Measurements from ENCODE around the gene MATR3.

MATR3 gene

GRCh38 chr5:139368613-139369012 is 75.1 kb downstream of the MATR3 start:
- Mint-ChIP-seq H3K4me3 (no peak overlapping the region), H3K36me3 (ENCODE audit: low read depth) (peaks cover 72% of the 10 kb centered on the region), H3K9me3 (no peaks in the 10 kb centered on the region), H3K4me1 (ENCODE audit: low read depth) (peaks cover 19% of the 10 kb centered on the region), H3K27me3 (no peaks in the 10 kb centered on the region), H3K27ac (no peak overlapping the region)
- DNase-seq, result no peak

DNA sequence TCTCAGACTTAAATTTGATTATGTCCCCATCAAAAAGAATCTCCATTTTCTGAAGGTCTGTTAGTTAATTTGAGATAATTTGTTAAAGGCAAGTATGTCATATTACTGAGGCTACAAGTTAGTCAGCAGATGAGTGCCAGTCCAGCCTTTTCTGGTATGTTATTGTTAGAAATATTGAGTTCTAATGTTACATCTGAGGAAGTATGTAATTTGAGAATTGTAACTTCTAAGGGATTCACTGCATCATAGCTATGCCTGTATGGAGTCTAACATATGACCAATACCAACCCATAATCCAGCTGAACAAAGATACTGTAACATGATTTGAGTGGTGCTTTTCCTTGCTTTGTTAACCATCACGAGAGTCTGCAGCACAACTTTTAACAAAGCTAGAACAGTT is 75.6 kb downstream of the MATR3 start:
- H3K27me3 Mint-ChIP-seq, result no peaks in the 10 kb centered on the region
- H3K4me1 Mint-ChIP-seq (ENCODE audit: low read depth), result peaks cover 14% of the 10 kb centered on the region
- peaks cover 69% of the 10 kb centered on the region for H3K36me3 Mint-ChIP-seq (ENCODE audit: low read depth)
- H3K4me3 Mint-ChIP-seq, result no peak overlapping the region
- H3K27ac Mint-ChIP-seq, result peak overlapping the region; percentile 14
- no peaks in the 10 kb centered on the region for H3K9me3 Mint-ChIP-seq
- no peak for DNase-seq

GRCh38 chr5:139371482-139372435 is 78.2 kb downstream of the MATR3 start:
- Mint-ChIP-seq H3K4me1 (ENCODE audit: low read depth) (peaks cover 12% of the 10 kb centered on the region), H3K4me3 (no peak overlapping the region), H3K27me3 (no peaks in the 10 kb centered on the region), H3K36me3 (ENCODE audit: low read depth) (peaks cover 49% of the 10 kb centered on the region), H3K9me3 (no peaks in the 10 kb centered on the region), H3K27ac (peak overlapping the region; percentile 31)
- DNase-seq, result no peak

GRCh38 chr5:139374909-139375308 is 81.4 kb downstream of the MATR3 start:
- Mint-ChIP-seq H3K4me1 (ENCODE audit: low read depth) (peaks cover 12% of the 10 kb centered on the region), H3K4me3 (no peak overlapping the region), H3K27ac (no peak overlapping the region), H3K36me3 (ENCODE audit: low read depth) (peaks cover 24% of the 10 kb centered on the region), H3K27me3 (no peaks in the 10 kb centered on the region), H3K9me3 (no peaks in the 10 kb centered on the region)
- DNase-seq, result peak; percentile 12

GRCh38 chr5:139376364-139376763 is 82.8 kb downstream of the MATR3 start:
- Mint-ChIP-seq H3K4me3 (no peak overlapping the region), H3K27ac (no peak overlapping the region), H3K4me1 (ENCODE audit: low read depth) (peaks cover 9% of the 10 kb centered on the region), H3K9me3 (no peaks in the 10 kb centered on the region), H3K36me3 (ENCODE audit: low read depth) (peaks cover 18% of the 10 kb centered on the region), H3K27me3 (no peaks in the 10 kb centered on the region)
- DNase-seq, result no peak

GRCh38 chr5:139377226-139377625 is 83.7 kb downstream of the MATR3 start:
- peak; percentile 16 for DNase-seq
- peaks cover 13% of the 10 kb centered on the region for H3K36me3 Mint-ChIP-seq (ENCODE audit: low read depth)
- H3K9me3 Mint-ChIP-seq, result no peaks in the 10 kb centered on the region
- H3K4me1 Mint-ChIP-seq (ENCODE audit: low read depth), result peaks cover under 1% of the 10 kb centered on the region
- H3K4me3 Mint-ChIP-seq, result no peak overlapping the region
- H3K27ac Mint-ChIP-seq, result no peak overlapping the region
- H3K27me3 Mint-ChIP-seq, result no peaks in the 10 kb centered on the region

- Mint-ChIP-seq H3K9me3 (no peaks in the 10 kb centered on the region), H3K27ac (no peak overlapping the region), H3K4me3 (no peak overlapping the region), H3K4me1 (ENCODE audit: low read depth) (no peaks in the 10 kb centered on the region), H3K36me3 (ENCODE audit: low read depth) (peaks cover 8% of the 10 kb centered on the region), H3K27me3 (no peaks in the 10 kb centered on the region)
- peak; percentile 22 for DNase-seq
These were observed 84.7 kb downstream of the MATR3 start for GRCh38 chr5:139378101-139378825.

DNA sequence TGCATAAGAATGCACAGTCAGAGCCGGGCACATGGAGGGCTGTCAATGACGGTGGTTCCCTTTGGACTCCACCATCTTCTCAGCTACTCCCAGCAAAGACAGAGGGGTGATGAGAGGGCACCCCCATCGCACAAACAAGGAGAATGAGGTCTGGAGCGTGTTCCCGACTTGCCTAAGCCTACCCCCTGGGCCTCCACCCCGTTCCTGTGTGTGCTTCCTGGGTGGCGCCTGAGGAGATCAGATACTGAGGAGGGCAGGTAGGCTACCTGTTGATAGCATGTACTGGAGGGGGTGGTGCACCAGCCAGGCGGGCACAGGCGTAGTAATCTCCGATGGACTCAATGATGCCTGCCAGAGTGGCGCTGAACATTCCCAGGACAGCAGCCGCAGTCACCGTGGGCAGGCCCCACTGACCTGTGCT is 85.4 kb downstream of the MATR3 start:
- no peak for DNase-seq
- Mint-ChIP-seq H3K27ac (no peak overlapping the region), H3K36me3 (ENCODE audit: low read depth) (peaks cover 3% of the 10 kb centered on the region), H3K4me3 (no peak overlapping the region), H3K4me1 (ENCODE audit: low read depth) (no peaks in the 10 kb centered on the region), H3K9me3 (no peaks in the 10 kb centered on the region), H3K27me3 (no peaks in the 10 kb centered on the region)

GRCh38 chr5:139379626-139380449 is 86.3 kb downstream of the MATR3 start:
- Mint-ChIP-seq H3K9me3 (no peaks in the 10 kb centered on the region), H3K36me3 (ENCODE audit: low read depth) (peaks cover 2% of the 10 kb centered on the region), H3K4me1 (ENCODE audit: low read depth) (peaks cover 7% of the 10 kb centered on the region), H3K4me3 (no peak overlapping the region), H3K27me3 (no peaks in the 10 kb centered on the region), H3K27ac (no peak overlapping the region)
- no peak for DNase-seq

All from activated T-cell treated with anti-CD3 and anti-CD28 coated beads, Interleukin-2, amount 50 U/mL, for 24 hours (primary cell).